Activated T-cell treated with anti-CD3 and anti-CD28 coated beads, Interleukin-2, amount 50 U/mL, for 24 hours (primary cell): ENCODE results near the gene BEGAIN.

Experiments used
- DNase-seq: peaks from one replicate; pipeline ENCODE4 v3.0.0-alpha.2; 2020
- H3K27ac Mint-ChIP-seq: 2 replicates; pipeline ENCODE4 v1.8.0; 2020; ENCODE audit warnings: mild to moderate bottlenecking, mixed read lengths
- H3K27me3 Mint-ChIP-seq: 2 replicates; pipeline ENCODE4 v1.8.0; 2020; ENCODE audit warnings: mixed read lengths
- H3K36me3 Mint-ChIP-seq: 2 replicates; pipeline ENCODE4 v1.8.0; 2020; ENCODE audit warnings: low read depth, mixed read lengths
- H3K4me1 Mint-ChIP-seq: 2 replicates; pipeline ENCODE4 v1.8.0; 2020; ENCODE audit warnings: low read depth, mixed read lengths
- H3K4me3 Mint-ChIP-seq: 2 replicates; pipeline ENCODE4 v1.8.0; 2020; ENCODE audit warnings: mild to moderate bottlenecking, moderate library complexity, mixed read lengths
- H3K9me3 Mint-ChIP-seq: 2 replicates; pipeline ENCODE4 v1.8.0; 2020; ENCODE audit warnings: mixed read lengths

Gene BEGAIN

DNA sequence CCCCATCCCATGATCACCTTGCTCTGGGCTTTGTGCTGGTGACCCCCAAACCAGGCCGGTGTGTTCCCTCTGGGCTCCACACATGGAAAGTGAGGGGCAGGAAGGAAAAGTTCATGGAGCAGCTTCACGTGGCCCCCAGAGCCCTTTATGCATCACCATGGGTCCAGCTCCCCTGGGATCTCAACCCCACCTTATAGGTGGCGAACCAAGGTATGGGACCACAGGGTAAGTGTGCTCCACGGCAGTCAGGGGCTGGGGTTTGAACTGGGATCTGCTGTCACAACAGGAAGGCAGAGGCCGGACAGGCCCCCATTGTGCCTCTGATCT lies 7.4 kb upstream of the BEGAIN start:
- peaks cover 28% of the 10 kb centered on the region for H3K27me3 Mint-ChIP-seq
- H3K4me1 Mint-ChIP-seq, result no peaks in the 10 kb centered on the region
- no peaks in the 10 kb centered on the region for H3K9me3 Mint-ChIP-seq
- H3K4me3 Mint-ChIP-seq, result no peak overlapping the region
- DNase-seq, result no peak
- no peaks in the 10 kb centered on the region for H3K36me3 Mint-ChIP-seq
- no peak overlapping the region for H3K27ac Mint-ChIP-seq

DNA sequence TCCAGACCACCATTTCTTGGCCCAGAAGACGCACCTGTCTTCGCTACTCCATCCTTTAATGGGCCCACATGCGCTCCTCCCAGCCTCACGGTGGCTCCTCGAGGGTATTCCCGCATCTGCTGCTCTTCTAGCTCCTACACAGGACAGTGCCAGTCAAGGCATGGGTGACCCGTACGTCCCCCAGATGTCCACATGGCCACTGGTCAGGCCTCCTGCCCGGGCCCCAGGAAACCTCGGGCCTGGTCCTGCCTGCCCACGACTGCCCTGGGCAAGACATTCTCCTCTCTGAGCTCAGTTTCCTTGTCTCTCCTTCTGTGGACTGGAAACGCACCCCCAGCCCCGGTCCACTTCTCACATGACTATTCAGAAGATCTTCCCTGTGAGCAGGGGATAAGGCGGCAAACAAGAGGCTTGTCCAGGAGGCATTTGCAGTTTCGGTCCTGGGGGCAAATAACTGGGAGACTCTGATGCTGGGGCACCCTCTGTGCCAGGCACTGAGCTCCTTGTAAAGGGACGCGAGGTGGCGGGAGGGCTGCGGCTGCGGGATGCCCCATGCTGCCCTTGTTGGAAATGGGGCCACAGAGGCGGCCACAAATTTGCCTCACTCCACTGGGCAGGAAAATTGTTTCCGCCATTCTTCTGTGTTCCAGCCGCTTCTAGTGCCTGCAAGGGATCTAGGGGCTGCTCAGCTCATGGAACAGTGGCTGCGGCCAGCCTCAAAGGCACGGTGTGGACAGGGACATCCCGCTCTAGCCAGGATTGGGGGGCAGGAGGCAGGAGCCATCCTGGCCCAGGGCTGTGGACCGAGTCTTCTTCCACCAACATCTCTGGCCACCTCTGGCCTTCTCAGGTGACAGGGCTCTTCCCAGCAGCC lies 6.8 kb upstream of the BEGAIN start:
- Mint-ChIP-seq H3K36me3 (no peaks in the 10 kb centered on the region), H3K9me3 (no peaks in the 10 kb centered on the region), H3K4me3 (no peak overlapping the region), H3K27me3 (peaks cover 31% of the 10 kb centered on the region), H3K4me1 (no peaks in the 10 kb centered on the region), H3K27ac (no peak overlapping the region)
- DNase-seq, result no peak

DNA sequence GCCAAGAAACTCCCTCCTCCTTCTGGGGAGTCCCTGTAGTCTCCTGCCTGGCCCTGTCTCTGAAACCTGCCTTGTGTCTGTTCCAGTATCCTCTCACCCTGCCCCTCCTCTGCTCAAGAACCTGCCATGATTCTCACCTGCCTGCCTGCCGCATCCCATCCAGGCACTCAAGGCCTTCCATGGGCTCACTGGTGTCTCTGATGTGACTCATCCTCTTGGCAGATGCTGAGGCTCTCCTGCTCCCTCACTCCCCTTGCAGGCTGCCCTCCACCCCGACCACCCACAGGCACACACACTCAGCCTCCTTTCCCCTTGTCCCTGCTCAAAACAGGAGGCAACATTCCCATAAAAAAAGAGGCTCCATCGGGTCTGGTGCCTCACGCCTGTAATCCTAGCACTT lies 5.8 kb upstream of the BEGAIN start:
- Mint-ChIP-seq H3K27ac (no peak overlapping the region), H3K36me3 (no peaks in the 10 kb centered on the region), H3K4me3 (no peak overlapping the region), H3K9me3 (no peaks in the 10 kb centered on the region), H3K4me1 (no peaks in the 10 kb centered on the region), H3K27me3 (peaks cover 37% of the 10 kb centered on the region)
- no peak for DNase-seq

GRCh38 chr14:100592461-100592891 lies 5.3 kb upstream of the BEGAIN start:
- no peak overlapping the region for H3K4me3 Mint-ChIP-seq
- DNase-seq, result no peak
- H3K27me3 Mint-ChIP-seq, result peaks cover 42% of the 10 kb centered on the region
- H3K9me3 Mint-ChIP-seq, result no peaks in the 10 kb centered on the region
- peaks cover 2% of the 10 kb centered on the region for H3K4me1 Mint-ChIP-seq
- H3K36me3 Mint-ChIP-seq, result no peaks in the 10 kb centered on the region
- no peak overlapping the region for H3K27ac Mint-ChIP-seq

- peaks cover 3% of the 10 kb centered on the region for H3K4me1 Mint-ChIP-seq
- H3K27me3 Mint-ChIP-seq, result peaks cover 43% of the 10 kb centered on the region
- H3K4me3 Mint-ChIP-seq, result no peak overlapping the region
- H3K36me3 Mint-ChIP-seq, result no peaks in the 10 kb centered on the region
- H3K9me3 Mint-ChIP-seq, result no peaks in the 10 kb centered on the region
- H3K27ac Mint-ChIP-seq, result no peak overlapping the region
- DNase-seq, result no peak
Observed at GRCh38 chr14:100591453-100592371, 4.5 kb upstream of the BEGAIN start.

- Mint-ChIP-seq H3K27ac (no peak overlapping the region), H3K36me3 (no peaks in the 10 kb centered on the region), H3K4me3 (no peak overlapping the region), H3K27me3 (peaks cover 46% of the 10 kb centered on the region), H3K9me3 (no peaks in the 10 kb centered on the region), H3K4me1 (peaks cover 5% of the 10 kb centered on the region)
- no peak for DNase-seq
Observed at GRCh38 chr14:100590726-100591452, 3.7 kb upstream of the BEGAIN start.

- Mint-ChIP-seq H3K4me1 (peaks cover 7% of the 10 kb centered on the region), H3K27ac (no peak overlapping the region), H3K27me3 (peaks cover 49% of the 10 kb centered on the region), H3K36me3 (no peaks in the 10 kb centered on the region), H3K9me3 (no peaks in the 10 kb centered on the region), H3K4me3 (no peak overlapping the region)
- peak; percentile 11 for DNase-seq
Observed at GRCh38 chr14:100589760-100590469, 2.7 kb upstream of the BEGAIN start.

DNA sequence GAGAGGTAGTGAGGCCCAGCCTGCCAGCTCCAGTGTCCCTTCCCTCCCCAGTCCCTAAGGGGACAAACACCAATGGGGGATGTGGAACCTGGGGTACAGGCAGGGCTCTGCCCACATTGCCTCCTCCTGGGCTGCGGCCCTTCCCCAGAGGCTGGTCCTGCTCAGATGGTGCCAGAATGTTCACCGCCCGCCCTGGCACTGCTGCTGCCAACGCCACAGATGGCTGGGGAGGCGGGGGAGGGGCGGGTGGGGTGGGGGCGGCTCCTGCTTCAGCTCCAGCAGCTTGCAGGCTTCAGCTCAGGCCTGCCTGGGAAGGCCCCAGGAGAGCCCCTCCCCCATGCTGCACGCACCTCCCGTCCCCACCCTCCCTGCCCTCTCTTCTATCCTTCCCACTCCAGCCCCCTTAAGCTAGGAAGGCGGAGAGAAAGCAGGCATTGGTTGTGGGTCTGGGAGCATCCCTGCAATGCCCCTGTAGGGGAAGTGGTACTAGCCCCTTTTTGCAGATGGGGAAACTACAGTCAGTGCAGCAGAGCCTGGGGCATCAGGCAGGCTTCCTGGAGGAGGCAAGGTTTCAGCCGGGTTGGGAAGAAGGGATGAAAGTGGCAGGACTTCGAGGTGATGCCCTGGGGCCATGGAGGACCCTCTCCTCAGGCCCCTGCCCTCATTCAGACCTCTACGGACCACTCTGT lies 2.0 kb upstream of the BEGAIN start:
- H3K9me3 Mint-ChIP-seq, result no peaks in the 10 kb centered on the region
- H3K36me3 Mint-ChIP-seq, result no peaks in the 10 kb centered on the region
- H3K4me1 Mint-ChIP-seq, result peaks cover 7% of the 10 kb centered on the region
- no peak overlapping the region for H3K4me3 Mint-ChIP-seq
- H3K27me3 Mint-ChIP-seq, result peaks cover 47% of the 10 kb centered on the region
- DNase-seq, result no peak
- no peak overlapping the region for H3K27ac Mint-ChIP-seq

- DNase-seq, result no peak
- H3K27ac Mint-ChIP-seq, result no peak overlapping the region
- H3K4me1 Mint-ChIP-seq, result peaks cover 7% of the 10 kb centered on the region
- peaks cover 44% of the 10 kb centered on the region for H3K27me3 Mint-ChIP-seq
- H3K36me3 Mint-ChIP-seq, result no peaks in the 10 kb centered on the region
- H3K4me3 Mint-ChIP-seq, result no peak overlapping the region
- H3K9me3 Mint-ChIP-seq, result no peaks in the 10 kb centered on the region
Observed at GRCh38 chr14:100588671-100589070, 1.5 kb upstream of the BEGAIN start.

- Mint-ChIP-seq H3K27me3 (peaks cover 43% of the 10 kb centered on the region), H3K9me3 (no peaks in the 10 kb centered on the region), H3K27ac (no peak overlapping the region), H3K4me1 (peaks cover 7% of the 10 kb centered on the region), H3K4me3 (peak overlapping the region; percentile 68), H3K36me3 (no peaks in the 10 kb centered on the region)
- DNase-seq, result no peak
Observed at GRCh38 chr14:100587763-100588411, 670 bp upstream of the BEGAIN start.

DNA sequence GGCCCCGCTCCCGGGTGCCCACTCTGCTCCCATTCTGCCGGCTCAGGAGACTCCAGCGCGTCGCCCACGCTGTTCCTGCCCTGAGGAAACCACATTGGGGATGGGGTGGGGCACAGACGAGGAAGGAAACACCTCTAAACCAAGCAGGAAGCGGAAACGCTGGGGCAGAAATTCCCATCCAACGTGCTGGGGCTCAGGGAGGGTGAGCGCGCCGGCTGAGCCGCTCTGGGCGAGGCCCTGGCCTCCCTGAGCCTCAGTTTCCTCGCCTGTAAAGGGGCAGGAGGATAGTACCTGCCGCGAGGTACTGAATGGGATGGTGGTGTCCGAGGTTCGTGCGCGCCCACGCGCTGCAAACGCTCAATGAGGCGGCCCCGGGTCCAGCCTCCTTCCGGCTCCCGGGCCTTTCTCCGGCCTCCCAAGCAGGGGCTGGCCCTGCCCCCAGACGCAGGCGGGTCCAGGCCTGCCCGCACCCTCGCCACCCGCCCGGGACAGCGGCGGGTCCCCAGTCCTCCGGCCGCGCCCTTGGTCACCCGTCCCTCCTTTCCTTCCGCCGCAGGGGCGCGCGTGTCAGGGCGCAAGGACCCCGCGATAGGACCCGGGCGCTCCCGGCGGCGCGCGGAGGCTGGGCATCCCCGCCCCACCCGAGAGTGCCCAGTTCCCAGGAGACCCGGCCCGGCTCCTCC lies 673 bp downstream of the BEGAIN start:
- Mint-ChIP-seq H3K4me3 (peak overlapping the region; percentile 71), H3K27me3 (peaks cover 40% of the 10 kb centered on the region), H3K36me3 (no peaks in the 10 kb centered on the region), H3K9me3 (no peaks in the 10 kb centered on the region), H3K27ac (no peak overlapping the region), H3K4me1 (peaks cover 7% of the 10 kb centered on the region)
- peak; percentile 47 for DNase-seq

DNA sequence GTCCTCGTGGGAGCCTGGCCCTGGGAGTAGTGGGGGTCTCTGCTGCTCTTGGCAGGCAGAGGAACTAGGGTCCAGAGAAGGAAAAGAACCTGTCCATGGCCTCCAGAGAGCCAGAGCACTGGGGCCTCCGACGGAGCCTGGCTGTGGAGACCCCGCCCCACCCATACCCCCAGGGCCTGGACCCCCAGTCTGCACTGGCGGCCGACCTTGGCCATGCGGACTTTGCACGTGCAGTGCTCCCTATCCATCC lies 1.1 kb downstream of the BEGAIN start:
- H3K9me3 Mint-ChIP-seq, result no peaks in the 10 kb centered on the region
- no peak for DNase-seq

More for the DNA sequence above, 1.1 kb downstream of the BEGAIN start:
- H3K4me3 Mint-ChIP-seq, result peak overlapping the region; percentile 71
- no peak overlapping the region for H3K27ac Mint-ChIP-seq
- peaks cover 37% of the 10 kb centered on the region for H3K27me3 Mint-ChIP-seq
- no peaks in the 10 kb centered on the region for H3K36me3 Mint-ChIP-seq
- peaks cover 7% of the 10 kb centered on the region for H3K4me1 Mint-ChIP-seq
